SIG-M5 treated with dmso at 0.1 percent for 504 hours (cell line): ENCODE measurements around the gene MLIP.
A peak's percentile ranks its signal among the peaks of the same experiment; 100 is the strongest.

Experiments used
- DNase-seq: peaks from one replicate; lab custom pipeline; 2025; ENCODE audit not compliant: unreplicated experiment; lab: John Stamatoyannopoulos, UW

MLIP gene

GRCh38 chr6:54273214-54273820 lies 162.1 kb downstream of the MLIP start:
- no peak for DNase-seq

GRCh38 chr6:54274383-54274782 lies 163.1 kb downstream of the MLIP start:
- no peak for DNase-seq

- DNase-seq: no peak
Measured at GRCh38 chr6:54282186-54282585, 170.9 kb downstream of the MLIP start.

- no peak for DNase-seq
Measured at GRCh38 chr6:54284161-54284860, 173.1 kb downstream of the MLIP start.

- DNase-seq: no peak
Measured at GRCh38 chr6:54285595-54285994, 174.4 kb downstream of the MLIP start.

GRCh38 chr6:54286141-54286540 lies 174.9 kb downstream of the MLIP start:
- DNase-seq: no peak

- DNase-seq: no peak
Measured at GRCh38 chr6:54288474-54288873, 177.2 kb downstream of the MLIP start.

GRCh38 chr6:54289426-54289825 lies 178.2 kb downstream of the MLIP start:
- DNase-seq: no peak

- DNase-seq: peak; percentile 5
Measured at GRCh38 chr6:54291146-54291545, 179.9 kb downstream of the MLIP start.

GRCh38 chr6:54291738-54292137 lies 180.5 kb downstream of the MLIP start:
- DNase-seq: no peak

- DNase-seq: no peak
Measured at GRCh38 chr6:54294965-54295532, 183.8 kb downstream of the MLIP start.

GRCh38 chr6:54299542-54300269 lies 188.5 kb downstream of the MLIP start:
- DNase-seq: no peak

- no peak for DNase-seq
Measured at GRCh38 chr6:54301770-54302169, 190.5 kb downstream of the MLIP start.

GRCh38 chr6:54307439-54307910 lies 196.2 kb downstream of the MLIP start:
- no peak for DNase-seq

- no peak for DNase-seq
Measured at GRCh38 chr6:54308289-54308985, 197.2 kb downstream of the MLIP start, which contains the start of gene TINAG. TSS of gene TINAG (plus strand) at chr6:54308441. CDS start at chr6:54308551, 110 bp downstream.

- no peak for DNase-seq
Measured at GRCh38 chr6:54308986-54309315, 197.7 kb downstream of the MLIP start.

- DNase-seq: no peak
Measured at GRCh38 chr6:54310377-54311152, 199.3 kb downstream of the MLIP start.

GRCh38 chr6:54315656-54316055 lies 204.4 kb downstream of the MLIP start:
- no peak for DNase-seq
